Posterior vena cava (tissue), 2 donors: ENCODE results near the gene NLRP14. TPM values are rescaled to one million over a fixed set of nuclear protein-coding genes. Genes with fewer than 3 reads are reported as not detected.

Experiments
- total RNA-seq, 2 donors: library from RNA; stranded (reverse); fragmentation: NEBNext Ultra II Directional; extraction: Animal tissue kit (Norgen Biotek cat#: 25700); gene quantifications; one replicate each; pipeline ENCODE4 v1.2.1, GENCODE V29; 2021
- donor health status: DM: yes; HTN: yes; CAD: no.
- donor health status: DM: yes; HTN: yes; CAD: no.

Gene NLRP14
- total RNA-seq, 2 donors from 2014 or later, result not detected

Other genes starting within 250 kb of the NLRP14 start
- gene OR2AG2, start 248.5 kb upstream of the NLRP14 start, total RNA-seq, result under 1 TPM in 1 of 2 donors, not detected in 1; 0.10 TPM
- not detected for gene OR2AG1, start 237.5 kb upstream of the NLRP14 start, total RNA-seq
- gene OR6A2, start 220.8 kb upstream of the NLRP14 start, total RNA-seq, result under 1 TPM in 1 of 2 donors, not detected in 1; 0.33 TPM
- gene OR10A5, start 174.8 kb upstream of the NLRP14 start, total RNA-seq, result not detected
- gene OR10A2, start 157.4 kb upstream of the NLRP14 start, total RNA-seq, result not detected
- not detected for gene OR10A4, start 143.9 kb upstream of the NLRP14 start, total RNA-seq
- gene OR2D2, start 128.0 kb upstream of the NLRP14 start, total RNA-seq, result not detected
- not detected for gene OR2D3, start 99.5 kb upstream of the NLRP14 start, total RNA-seq
- 1 to 10 TPM; 1.3 to 1.5 TPM for gene ZNF215, start 94.1 kb upstream of the NLRP14 start, total RNA-seq
- 1 to 10 TPM; 1.0 to 1.8 TPM for gene ZNF214, start 133 bp upstream of the NLRP14 start, total RNA-seq
- not detected for gene RBMXL2, start 68.5 kb downstream of the NLRP14 start, total RNA-seq
- under 1 TPM in 1 of 2 donors, not detected in 1; 0.10 TPM for gene SYT9, start 231.4 kb downstream of the NLRP14 start, total RNA-seq